ENCODE data around the gene ADAMTS12.

ADAMTS12 gene

DNA sequence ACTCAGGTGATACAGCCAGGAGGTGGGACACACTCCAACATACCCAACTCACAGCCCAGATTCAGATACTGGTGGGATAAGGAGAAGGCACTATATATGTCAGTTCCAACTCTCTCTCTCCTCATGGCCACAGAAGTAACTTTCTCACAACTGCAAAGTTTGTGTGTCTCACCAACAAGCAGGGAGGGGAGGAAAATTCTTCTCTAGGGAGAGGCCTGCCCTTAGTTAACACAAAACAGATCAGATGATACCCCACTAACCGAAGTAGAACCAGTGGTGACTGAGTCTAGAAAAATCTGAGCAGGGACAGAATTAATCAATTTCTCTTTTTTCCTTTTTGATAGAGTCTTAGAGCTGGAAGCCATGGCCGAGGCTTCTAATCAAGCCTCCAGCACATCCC lies 133.1 kb downstream of the ADAMTS12 start:
- DNase-seq (ENCODE audit: low read depth): no peak
- no peak overlapping the region for H3K4me3 ChIP-seq (ENCODE audit: low read depth, low read length)
- TF ChIP-seq, protein P1, sequence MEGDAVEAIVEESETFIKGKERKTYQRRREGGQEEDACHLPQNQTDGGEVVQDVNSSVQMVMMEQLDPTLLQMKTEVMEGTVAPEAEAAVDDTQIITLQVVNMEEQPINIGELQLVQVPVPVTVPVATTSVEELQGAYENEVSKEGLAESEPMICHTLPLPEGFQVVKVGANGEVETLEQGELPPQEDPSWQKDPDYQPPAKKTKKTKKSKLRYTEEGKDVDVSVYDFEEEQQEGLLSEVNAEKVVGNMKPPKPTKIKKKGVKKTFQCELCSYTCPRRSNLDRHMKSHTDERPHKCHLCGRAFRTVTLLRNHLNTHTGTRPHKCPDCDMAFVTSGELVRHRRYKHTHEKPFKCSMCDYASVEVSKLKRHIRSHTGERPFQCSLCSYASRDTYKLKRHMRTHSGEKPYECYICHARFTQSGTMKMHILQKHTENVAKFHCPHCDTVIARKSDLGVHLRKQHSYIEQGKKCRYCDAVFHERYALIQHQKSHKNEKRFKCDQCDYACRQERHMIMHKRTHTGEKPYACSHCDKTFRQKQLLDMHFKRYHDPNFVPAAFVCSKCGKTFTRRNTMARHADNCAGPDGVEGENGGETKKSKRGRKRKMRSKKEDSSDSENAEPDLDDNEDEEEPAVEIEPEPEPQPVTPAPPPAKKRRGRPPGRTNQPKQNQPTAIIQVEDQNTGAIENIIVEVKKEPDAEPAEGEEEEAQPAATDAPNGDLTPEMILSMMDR (IDR thresholded peaks at IDR 0.05; ENCODE audit: control insufficient read depth, extremely low read depth, insufficient read depth): no peak

DNA sequence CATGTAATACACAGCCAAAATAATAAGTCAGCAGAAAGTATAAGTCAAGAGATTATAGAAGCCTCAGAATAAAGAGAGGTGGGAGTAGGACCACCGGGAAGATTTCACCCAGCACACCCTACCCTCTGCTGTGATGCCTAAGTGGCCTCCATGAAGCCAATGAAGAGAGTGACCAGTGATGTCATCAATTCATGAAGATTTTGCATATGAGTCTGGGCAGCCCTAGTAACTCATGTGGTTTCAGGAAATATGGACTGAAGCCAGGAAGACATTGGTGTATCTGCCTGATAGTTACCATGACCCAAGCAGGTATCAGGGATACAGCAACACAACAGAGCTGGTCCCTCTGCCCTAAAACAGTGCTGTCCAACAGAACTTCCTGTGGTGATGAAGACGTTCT lies 135.3 kb downstream of the ADAMTS12 start:
- TF ChIP-seq, protein P1 (IDR thresholded peaks at IDR 0.05; ENCODE audit: control insufficient read depth, extremely low read depth, insufficient read depth): no peak
- no peak overlapping the region for H3K4me3 ChIP-seq (ENCODE audit: low read depth, low read length)
- DNase-seq (ENCODE audit: low read depth): no peak

DNA sequence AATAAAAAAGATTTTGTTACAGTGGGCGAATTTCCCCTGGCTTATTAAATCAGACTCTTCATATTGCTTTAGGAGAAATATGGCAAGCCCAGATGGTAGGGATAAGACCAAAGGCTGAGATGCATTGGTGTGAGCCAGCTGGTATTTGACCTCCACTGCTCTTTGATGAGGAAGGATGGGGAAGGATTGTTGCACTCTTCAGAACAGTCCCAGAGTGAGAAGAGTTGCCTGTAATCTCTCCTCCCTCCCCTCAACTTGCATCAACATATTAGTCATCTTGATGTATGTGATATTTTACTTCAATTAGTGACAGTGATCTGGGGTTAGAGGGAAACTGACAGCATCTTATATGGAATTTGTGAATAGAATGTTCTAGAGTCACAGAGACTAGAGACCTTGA lies 136.6 kb downstream of the ADAMTS12 start:
- TF ChIP-seq, protein P1 (IDR thresholded peaks at IDR 0.05; ENCODE audit: control insufficient read depth, extremely low read depth, insufficient read depth): no peak
- no peak for DNase-seq (ENCODE audit: low read depth)
- H3K4me3 ChIP-seq (ENCODE audit: low read depth, low read length): no peak overlapping the region

DNA sequence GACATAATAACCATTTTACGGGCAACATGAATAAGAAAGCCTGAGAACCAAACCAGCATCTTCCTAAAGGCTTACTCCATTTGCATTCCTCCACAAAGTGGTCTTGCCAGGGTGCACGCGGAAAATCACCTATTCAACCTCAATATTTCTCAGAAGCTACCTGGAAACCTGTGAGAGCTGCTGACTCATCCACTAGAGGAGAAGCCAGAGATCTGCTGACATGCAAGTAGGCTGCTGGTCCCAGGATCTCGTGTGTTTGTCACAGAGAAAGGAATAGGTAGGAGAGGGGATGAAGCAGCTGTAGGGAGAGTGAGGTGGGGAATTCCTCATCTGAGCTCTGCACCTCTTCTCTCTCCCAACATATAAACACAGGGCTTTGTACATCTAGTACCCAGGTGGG lies 138.1 kb downstream of the ADAMTS12 start:
- H3K4me3 ChIP-seq (ENCODE audit: low read depth, low read length): no peak overlapping the region
- no peak for DNase-seq (ENCODE audit: low read depth)
- TF ChIP-seq, protein P1 (IDR thresholded peaks at IDR 0.05; ENCODE audit: control insufficient read depth, extremely low read depth, insufficient read depth): no peak

DNA sequence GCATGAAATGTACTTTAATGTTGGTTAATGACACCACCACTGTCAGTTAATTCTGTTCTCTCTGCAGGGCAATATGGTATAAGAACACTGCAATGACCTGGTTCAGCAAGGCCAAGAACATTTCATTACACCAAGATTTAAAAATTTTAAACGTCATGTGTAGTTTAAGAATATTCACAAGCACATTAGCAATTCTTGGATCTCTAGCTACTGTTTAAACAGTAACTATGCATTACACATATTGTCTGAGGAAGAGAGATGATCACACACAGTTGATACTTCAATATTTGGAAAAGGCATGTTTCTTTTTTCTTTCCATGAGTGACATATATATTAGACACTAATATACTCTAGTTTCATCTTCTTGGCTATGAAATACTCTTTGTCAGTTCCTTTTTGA lies 143.0 kb downstream of the ADAMTS12 start:
- TF ChIP-seq, protein P1 (IDR thresholded peaks at IDR 0.05; ENCODE audit: control insufficient read depth, extremely low read depth, insufficient read depth): no peak
- no peak overlapping the region for H3K4me3 ChIP-seq (ENCODE audit: low read depth, low read length)
- DNase-seq (ENCODE audit: low read depth): no peak

DNA sequence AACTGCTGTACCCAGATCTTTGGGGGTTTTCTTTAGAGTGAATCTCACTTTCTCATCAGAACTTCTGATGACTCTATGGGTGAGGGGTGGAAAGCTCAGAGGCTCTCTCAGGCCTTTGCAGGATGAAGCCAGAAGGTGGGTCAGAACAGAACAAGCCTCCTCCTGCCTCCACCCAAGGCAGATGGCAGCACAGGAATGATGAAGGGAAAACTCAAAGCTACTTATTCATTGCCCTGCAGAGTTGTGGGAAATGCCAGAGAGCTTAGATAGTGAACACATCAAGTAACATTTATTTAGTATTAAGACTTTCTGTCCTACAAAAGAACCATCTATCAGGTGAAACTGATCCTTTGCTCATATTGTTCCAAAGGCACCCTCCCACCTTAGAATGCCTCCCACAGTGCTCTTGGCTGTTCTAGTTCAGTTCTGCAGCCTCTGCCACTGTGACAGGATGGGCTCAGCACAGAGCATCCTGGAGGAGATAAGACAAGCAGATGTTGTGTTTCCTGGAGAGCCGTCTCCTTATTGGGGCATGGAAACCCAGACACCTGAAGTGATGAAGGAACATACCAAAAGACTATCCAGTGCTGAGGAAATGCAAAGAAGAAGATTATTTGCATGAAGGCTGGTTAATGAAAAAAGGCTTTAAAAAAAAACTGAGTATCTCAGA lies 146.6 kb downstream of the ADAMTS12 start:
- TF ChIP-seq, protein P1 (IDR thresholded peaks at IDR 0.05; ENCODE audit: control insufficient read depth, extremely low read depth, insufficient read depth): no peak
- no peak overlapping the region for H3K4me3 ChIP-seq (ENCODE audit: low read depth, low read length)
- no peak for DNase-seq (ENCODE audit: low read depth)

DNA sequence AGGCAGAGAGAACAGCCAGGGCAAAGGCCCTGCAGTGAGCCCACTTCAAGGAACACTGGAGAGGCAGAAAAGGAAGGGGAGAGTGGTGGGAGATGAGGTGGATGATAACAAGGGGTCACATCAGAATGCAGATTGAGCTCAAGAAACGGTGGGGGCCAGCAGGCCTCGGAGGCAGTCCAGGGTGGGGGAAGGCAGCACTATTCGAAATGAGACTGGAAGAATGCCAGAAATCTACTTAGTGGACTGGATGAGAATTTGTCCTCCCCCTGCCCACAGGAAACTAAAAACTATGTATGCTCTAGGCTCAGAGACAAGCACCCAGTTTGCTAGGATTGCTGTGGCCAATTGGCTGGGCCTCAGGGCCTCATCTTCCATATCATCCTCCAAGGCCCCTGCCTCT lies 148.7 kb downstream of the ADAMTS12 start:
- DNase-seq (ENCODE audit: low read depth): no peak
- TF ChIP-seq, protein P1 (IDR thresholded peaks at IDR 0.05; ENCODE audit: control insufficient read depth, extremely low read depth, insufficient read depth): no peak
- H3K4me3 ChIP-seq (ENCODE audit: low read depth, low read length): no peak overlapping the region
